Liver (tissue), 9 donors: Measurements from ENCODE around the gene NDRG2. TPM values are rescaled to one million over a fixed set of nuclear protein-coding genes. Genes with fewer than 3 reads are reported as not detected.
A peak's percentile ranks its signal among the peaks of the same experiment; 100 is the strongest.

Experiments used
- DNase-seq: peaks from one replicate; pipeline ENCODE4 v3.0.0-alpha.2; 2017; ENCODE audit warnings: low spot score
- H3K27ac ChIP-seq, 2 donors: one replicate each; pipeline ENCODE4 v1.7.0; 2013; ENCODE audit warnings: inconsistent platforms in 2 of 2, low read length in 2 of 2, control low read depth in 1 of 2, low read depth in 1 of 2, mild to moderate bottlenecking in 1 of 2
- H3K27me3 ChIP-seq, 4 donors: one replicate each; pipeline versions ENCODE4 v1.6.1 to v1.7.0; 2013; ENCODE audit warnings: low read length in 3 of 4, inconsistent platforms in 1 of 4, mild to moderate bottlenecking in 1 of 4, moderate library complexity in 1 of 4; ENCODE audit not compliant: control insufficient read depth in 4 of 4, insufficient read depth in 4 of 4
- H3K36me3 ChIP-seq, 4 donors: one replicate each; pipeline versions ENCODE4 v1.6.1 to v1.7.0; 2013; ENCODE audit warnings: low read length in 3 of 4, mild to moderate bottlenecking in 3 of 4, low read depth in 1 of 4, moderate library complexity in 1 of 4; ENCODE audit not compliant: control insufficient read depth in 4 of 4, insufficient read depth in 3 of 4
- H3K4me1 ChIP-seq, 4 donors: one replicate each; pipeline versions ENCODE4 v1.6.1 to v1.7.0; 2013; ENCODE audit warnings: low read length in 3 of 4, mild to moderate bottlenecking in 3 of 4, moderate library complexity in 1 of 4; ENCODE audit not compliant: control insufficient read depth in 4 of 4, insufficient read depth in 4 of 4
- H3K4me3 ChIP-seq, 3 donors: one replicate each; pipeline versions ENCODE4 v1.6.1 to v1.7.0; 2013; ENCODE audit warnings: low read length in 3 of 3, control low read depth in 1 of 3, low read depth in 1 of 3, mild to moderate bottlenecking in 1 of 3
- H3K9ac ChIP-seq, 2 donors: one replicate each; pipeline ENCODE4 v1.7.0; 2013; ENCODE audit warnings: low read length in 2 of 2, mild to moderate bottlenecking in 2 of 2, moderate library complexity in 2 of 2, control low read depth in 1 of 2, low read depth in 1 of 2
- H3K9me3 ChIP-seq, 4 donors: one replicate each; pipeline versions ENCODE4 v1.6.1 to v1.7.0; 2013; ENCODE audit warnings: low read length in 3 of 4; ENCODE audit not compliant: control insufficient read depth in 4 of 4
- ATF3 ChIP-seq: IDR thresholded peaks from 2 replicates; pipeline ENCODE4 v1.6.1; 2016; ENCODE audit warnings: antibody characterized with exemption
- CTCF ChIP-seq: fragments of 150-350 bp; IDR thresholded peaks from 2 replicates; pipeline ENCODE4 v1.5.1; 2017; ENCODE audit warnings: improper control_type of control experiment, low read depth, low read length; ENCODE audit not compliant: missing input control
- EGR1 ChIP-seq, 2 donors: IDR thresholded peaks; 2 replicates each; pipeline ENCODE4 v1.6.1; 2016 to 2018; ENCODE audit warnings: antibody characterized with exemption in 2 of 2, low read depth in 2 of 2
- FOXA1 ChIP-seq: IDR thresholded peaks from 2 replicates; pipeline ENCODE4 v1.6.1; 2016; ENCODE audit warnings: antibody characterized with exemption
- FOXA2 ChIP-seq: IDR thresholded peaks from 2 replicates; pipeline ENCODE4 v1.6.1; 2016; ENCODE audit warnings: antibody characterized with exemption
- GABPA ChIP-seq, 2 donors: IDR thresholded peaks in 1 of 2; conservative IDR thresholded peaks in 1 of 2; 2 replicates each; pipeline ENCODE4 v1.6.1; 2016; ENCODE audit warnings: antibody characterized with exemption in 2 of 2, mild to moderate bottlenecking in 1 of 2, moderate library complexity in 1 of 2
- HNF4A ChIP-seq, 2 donors: conservative IDR thresholded peaks; 2 replicates each; pipeline ENCODE4 v1.6.1; 2016; ENCODE audit warnings: antibody characterized with exemption in 2 of 2, mild to moderate bottlenecking in 2 of 2
- HNF4G ChIP-seq: IDR thresholded peaks from 2 replicates; pipeline ENCODE4 v1.6.1; 2016; ENCODE audit warnings: antibody characterized with exemption
- JUND ChIP-seq, 2 donors: IDR thresholded peaks; 2 replicates each; pipeline ENCODE4 v1.6.1; 2016; ENCODE audit warnings: antibody characterized with exemption in 2 of 2
- MAX ChIP-seq: IDR thresholded peaks from 2 replicates; pipeline ENCODE4 v1.6.1; 2016; ENCODE audit warnings: antibody characterized with exemption
- NR2F2 ChIP-seq: IDR thresholded peaks from 2 replicates; pipeline ENCODE4 v1.6.1; 2016; ENCODE audit warnings: antibody characterized with exemption
- RAD21 ChIP-seq, 2 donors: IDR thresholded peaks; 2 replicates each; pipeline ENCODE4 v1.6.1; 2016; ENCODE audit warnings: antibody characterized with exemption in 2 of 2, mild to moderate bottlenecking in 2 of 2
- REST ChIP-seq: IDR thresholded peaks from 2 replicates; pipeline ENCODE4 v1.6.1; 2016; ENCODE audit warnings: antibody characterized with exemption, mild to moderate bottlenecking
- RXRA ChIP-seq, 2 donors: IDR thresholded peaks; 2 replicates each; pipeline ENCODE4 v1.6.1; 2017 to 2018; ENCODE audit warnings: antibody characterized with exemption in 2 of 2, mild to moderate bottlenecking in 1 of 2
- SP1 ChIP-seq: IDR thresholded peaks from 2 replicates; pipeline ENCODE4 v1.6.1; 2018; ENCODE audit warnings: antibody characterized with exemption, mild to moderate bottlenecking
- TAF1 ChIP-seq: conservative IDR thresholded peaks from 2 replicates; pipeline ENCODE4 v1.6.1; 2016; ENCODE audit warnings: antibody characterized with exemption, mild to moderate bottlenecking
- YY1 ChIP-seq: IDR thresholded peaks from 2 replicates; pipeline ENCODE4 v1.6.1; 2016; ENCODE audit warnings: antibody characterized with exemption, mild to moderate bottlenecking
- ZBTB33 ChIP-seq: IDR thresholded peaks from 2 replicates; pipeline ENCODE4 v1.6.1; 2016; ENCODE audit warnings: antibody characterized with exemption
- WGBS: extraction: QIAGEN DNeasy Blood & Tissue Kit; methylation state at CpG from one replicate; pipeline ENCODE4 v1.1.7; 2013; 5-methylcytosine and 5-hydroxymethylcytosine counted together
- polyA plus RNA-seq, 2 donors: library from polyadenylated mRNA; stranded (reverse) in 1 of 2; unstranded in 1 of 2; fragments of 200-250 nt in 1 of 2; fragments of >200 nt in 1 of 2; fragmentation: Nextera tagmentation in 1 of 2; extraction: Ambion mirVana in 1 of 2; gene quantifications; one replicate each; pipeline versions ENCODE4 v1.2.1 to v1.2.3, GENCODE V29; 2013 to 2015
- total RNA-seq, 2 donors: library from RNA; depleted of rRNA; stranded (reverse); fragments of >200 nt; gene quantifications; one replicate each; pipeline ENCODE4 v1.2.3, GENCODE V29; 2014
- donor health status: healthy.
- donor health status: healthy.
- donor health status: healthy.
- donor health status: healthy.
- donor health status: healthy.

NDRG2 gene
- total and polyA plus RNA-seq, 4 donors = 72.9 to 191 (median 132) TPM

- Histone ChIP-seq H3K9me3 (no peaks in the 10 kb centered on the region), H3K27me3 (no peaks in the 10 kb centered on the region), H3K4me1 (peaks cover 3 to 52% (median 41%) of the 10 kb centered on the region in 4 donors), H3K36me3 (peaks cover 5 to 30% (median 24%) of the 10 kb centered on the region in 4 donors), H3K27ac (peak overlapping the region; percentile 77 to 87), H3K9ac (peak overlapping the region; percentile 50 to 67), H3K4me3 (peak overlapping the region; percentile 70 to 89 (median 82))
- WGBS = 9% methylated on average over 17 of the region's 17 CpGs
- DNase-seq = peak; percentile 64
- TF ChIP-seq ZBTB33 (no peak), HNF4G (peak; percentile 92), FOXA1 (no peak), MAX (peak; percentile 48), SP1 (peak; percentile 85), YY1 (no peak), REST (no peak), CTCF (no peak), RXRA (IDR thresholded peaks at IDR 0.05) (peak; percentile 98 to 100), FOXA2 (no peak), TAF1 (no peak), NR2F2 (peak; percentile 96), EGR1 (IDR thresholded peaks at IDR 0.05; ENCODE audit: low read depth in 2 of 2) (no peak), JUND (IDR thresholded peaks at IDR 0.05) (peak in 1 of 2 donors; percentile 31), RAD21 (IDR thresholded peaks at IDR 0.05) (peak in 1 of 2 donors; percentile 45), GABPA (IDR thresholded peaks at IDR 0.05 in 1 of 2, conservative IDR thresholded peaks at IDR 0.05 in 1 of 2) (no peak), ATF3 (peak; percentile 50), HNF4A (conservative IDR thresholded peaks at IDR 0.05) (peak; percentile 94 to 99)
Observed at GRCh38 chr14:21023817-21024584, 860 bp downstream of the NDRG2 start.
